H1 (cell line): ENCODE data around the gene MOV10L1. TPM values are rescaled to one million over a fixed set of nuclear protein-coding genes. Genes with fewer than 3 reads are reported as not detected.

Experiments used
- CTCF ChIA-PET: fragments of 300-600 bp; sonication (Branson Sonifier 250); formaldehyde crosslinking; loops from one replicate; lab custom pipeline; 2021; ENCODE audit not compliant: partially characterized antibody; lab: Charles Lee
- POLR2A ChIA-PET: fragments of 300-600 bp; sonication (Branson Sonifier 250); formaldehyde crosslinking; loops from one replicate; lab custom pipeline; 2021; ENCODE audit warnings: inconsistent platforms; ENCODE audit not compliant: partially characterized antibody; lab: Charles Lee
- DNase-seq, 2 experiments: peaks; one replicate each; pipeline versions ENCODE4 v3.0.0 to v3.0.0-alpha.2; 2010 to 2022; ENCODE audit warnings: low spot score in 2 of 2, low read depth in 1 of 2, mixed read lengths in 1 of 2
- FAIRE-seq: peaks from 2 replicates; lab custom pipeline; 2011; peaks lifted over from hg19 to GRCh38; lab: Jason Lieb, UNC
- H2AFZ ChIP-seq: 2 replicates; pipeline ENCODE4 v1.8.1; 2012; ENCODE audit warnings: low read length, inconsistent platforms
- H2AK5ac ChIP-seq: 2 replicates; pipeline ENCODE4 v1.6.1; 2013; ENCODE audit warnings: low read depth, low read length
- H2BK120ac ChIP-seq: replicated peaks from 2 replicates; pipeline ENCODE3; 2013; ENCODE audit warnings: low read depth, low read length, inconsistent platforms
- H2BK12ac ChIP-seq: 2 replicates; pipeline ENCODE4 v1.6.1; 2013; ENCODE audit warnings: low read depth, low read length
- H2BK15ac ChIP-seq: 2 replicates; pipeline ENCODE4 v1.6.1; 2013; ENCODE audit warnings: low read length
- H2BK20ac ChIP-seq: 2 replicates; pipeline ENCODE4 v1.6.1; 2013; ENCODE audit warnings: low read length
- H2BK5ac ChIP-seq: 2 replicates; pipeline ENCODE4 v1.6.1; 2013; ENCODE audit warnings: low read depth, low read length
- H3K14ac ChIP-seq: 2 replicates; pipeline ENCODE4 v1.6.1; 2013; ENCODE audit warnings: inconsistent platforms; ENCODE audit not compliant: insufficient read length
- H3K18ac ChIP-seq: 2 replicates; pipeline ENCODE4 v1.6.1; 2013; ENCODE audit warnings: low read length; ENCODE audit errors: extremely low read depth
- H3K23ac ChIP-seq: 2 replicates; pipeline ENCODE4 v1.6.1; 2013; ENCODE audit warnings: inconsistent platforms; ENCODE audit not compliant: insufficient read length
- H3K23me2 ChIP-seq: 2 replicates; pipeline ENCODE4 v1.6.1; 2013; ENCODE audit warnings: low read depth, low read length
- H3K27ac ChIP-seq: 2 replicates; pipeline ENCODE4 v1.6.1; 2011; ENCODE audit warnings: low read depth, low read length, inconsistent platforms
- H3K27me3 ChIP-seq, 4 experiments: replicated peaks in 1 of 4; 1 replicate in 1 of 4; 2 replicates in 3 of 4; pipeline versions ENCODE4 v1.6.1 to v1.8.1; 2011 to 2013; ENCODE audit warnings: low read length in 3 of 4, mild to moderate bottlenecking in 3 of 4, inconsistent platforms in 2 of 4, mixed read lengths in 2 of 4, moderate library complexity in 1 of 4; ENCODE audit not compliant: control insufficient read depth in 3 of 4, insufficient read depth in 3 of 4; ENCODE audit errors: extremely low read depth in 1 of 4
- H3K36me3 ChIP-seq, 4 experiments: 2 replicates each; pipeline versions ENCODE4 v1.6.1 to v1.8.1; 2011 to 2013; ENCODE audit warnings: mild to moderate bottlenecking in 4 of 4, low read length in 3 of 4, moderate library complexity in 2 of 4, control low read depth in 1 of 4, inconsistent platforms in 1 of 4; ENCODE audit not compliant: insufficient read depth in 4 of 4, control insufficient read depth in 2 of 4
- H3K4ac ChIP-seq: replicated peaks from 2 replicates; pipeline ENCODE3; 2013; ENCODE audit warnings: low read length, low read depth, mixed read lengths, inconsistent platforms; ENCODE audit not compliant: insufficient read length
- H3K4me1 ChIP-seq, 4 experiments: replicated peaks in 1 of 4; 1 replicate in 1 of 4; 2 replicates in 3 of 4; pipeline versions ENCODE4 v1.6.1 to v1.8.1; 2011 to 2013; ENCODE audit warnings: low read length in 3 of 4, inconsistent platforms in 2 of 4, mixed read lengths in 1 of 4; ENCODE audit not compliant: insufficient read depth in 4 of 4, control insufficient read depth in 3 of 4
- H3K4me2 ChIP-seq, 2 experiments: 2 replicates each; pipeline versions ENCODE4 v1.6.1 to v1.8.1; 2011 to 2013; ENCODE audit warnings: low read depth in 2 of 2, low read length in 2 of 2, control low read depth in 1 of 2, inconsistent platforms in 1 of 2, mild to moderate bottlenecking in 1 of 2; ENCODE audit not compliant: insufficient read depth in 1 of 2
- H3K4me3 ChIP-seq, 4 experiments: fragments of 200-600, 300-600 bp in 1 of 4; sonication (generic), shearing (Covaris generic), sonication (Bioruptor Twin) in 1 of 4; 2 replicates each; pipeline versions ENCODE4 v1.5.1 to v1.8.1; 2011 to 2016; ENCODE audit warnings: low read length in 4 of 4, low read depth in 3 of 4, control low read depth in 2 of 4, inconsistent platforms in 2 of 4, mild to moderate bottlenecking in 2 of 4, mixed read lengths in 1 of 4, moderate library complexity in 1 of 4; ENCODE audit not compliant: insufficient read depth in 2 of 4; ENCODE audit errors: extremely low read depth in 1 of 4
- H3K56ac ChIP-seq: replicated peaks from 2 replicates; pipeline ENCODE3; 2013; ENCODE audit warnings: low read depth, mild to moderate bottlenecking, mixed read lengths, low read length, inconsistent platforms; ENCODE audit not compliant: insufficient read length
- H3K79me1 ChIP-seq: 2 replicates; pipeline ENCODE4 v1.6.1; 2013; ENCODE audit warnings: low read depth, low read length, control low read depth
- H3K79me2 ChIP-seq, 2 experiments: 2 replicates each; pipeline versions ENCODE4 v1.6.1 to v1.8.1; 2012 to 2013; ENCODE audit warnings: low read length in 2 of 2, mild to moderate bottlenecking in 2 of 2, inconsistent platforms in 1 of 2; ENCODE audit not compliant: insufficient read depth in 2 of 2, control insufficient read depth in 1 of 2
- H3K9ac ChIP-seq, 4 experiments: replicated peaks in 1 of 4; 1 replicate in 1 of 4; 2 replicates in 3 of 4; pipeline versions ENCODE4 v1.6.1 to v1.8.1; 2011 to 2013; ENCODE audit warnings: low read depth in 3 of 4, low read length in 3 of 4, control low read depth in 2 of 4, mild to moderate bottlenecking in 2 of 4, moderate library complexity in 2 of 4, inconsistent platforms in 1 of 4; ENCODE audit errors: extremely low read depth in 1 of 4
- H3K9me3 ChIP-seq, 2 experiments: 2 replicates each; pipeline versions ENCODE4 v1.6.1 to v1.8.1; 2012 to 2013; ENCODE audit warnings: mild to moderate bottlenecking in 2 of 2, moderate library complexity in 2 of 2, control low read depth in 1 of 2, inconsistent platforms in 1 of 2, low read depth in 1 of 2, low read length in 1 of 2, mixed read lengths in 1 of 2; ENCODE audit not compliant: insufficient read depth in 2 of 2
- H4K20me1 ChIP-seq, 2 experiments: replicated peaks in 1 of 2; 2 replicates each; pipeline versions ENCODE3 to v1.8.1; 2011 to 2013; ENCODE audit warnings: inconsistent platforms in 2 of 2, low read length in 2 of 2, mild to moderate bottlenecking in 1 of 2; ENCODE audit not compliant: insufficient read depth in 2 of 2, control insufficient read depth in 1 of 2
- H4K5ac ChIP-seq: 2 replicates; pipeline ENCODE4 v1.6.1; 2013; ENCODE audit warnings: low read length, low read depth, mixed read lengths, inconsistent platforms; ENCODE audit not compliant: insufficient read length
- H4K8ac ChIP-seq: 2 replicates; pipeline ENCODE4 v1.8.0; 2013; ENCODE audit warnings: mild to moderate bottlenecking, moderate library complexity, low read length, inconsistent platforms; ENCODE audit not compliant: insufficient read depth; ENCODE audit errors: extremely low read depth
- H4K91ac ChIP-seq: replicated peaks from 2 replicates; pipeline ENCODE3; 2013; ENCODE audit warnings: low read length, mixed read lengths, inconsistent platforms; ENCODE audit not compliant: insufficient read length
- BACH1 ChIP-seq: IDR thresholded peaks from 2 replicates; pipeline ENCODE4 v1.6.1; 2012; ENCODE audit warnings: low read length, improper control_type of control experiment
- CEBPB ChIP-seq: IDR thresholded peaks from 2 replicates; pipeline ENCODE4 v1.6.1; 2012; ENCODE audit warnings: low read depth, low read length
- POU5F1 ChIP-seq: IDR thresholded peaks from 2 replicates; pipeline ENCODE4 v1.6.1; 2011; ENCODE audit warnings: low read depth, mild to moderate bottlenecking, low read length, moderate library complexity
- WGBS, 2 experiments: shearing (Covaris generic) in 1 of 2; methylation state at CpG; one replicate each; pipeline versions ENCODE4 v1.1.6 to v1.1.7; 2013 to 2015; ENCODE audit warnings: low lambda C conversion rate in 2 of 2, mixed read lengths in 2 of 2, inconsistent platforms in 1 of 2, low coverage in 1 of 2, missing lambda C conversion rate in 1 of 2; ENCODE audit not compliant: insufficient replicate concordance in 2 of 2, insufficient coverage in 1 of 2, insufficient read length in 1 of 2; ENCODE audit errors: extremely low coverage in 1 of 2, missing lambda C conversion rate in 1 of 2; 5-methylcytosine and 5-hydroxymethylcytosine counted together
- polyA plus RNA-seq, 7 experiments: library from polyadenylated mRNA; depleted of rRNA in 3 of 7; stranded (reverse) in 5 of 7; unstranded in 2 of 7; fragments of >200 nt in 5 of 7; fragments of 200-250 nt in 2 of 7; gene quantifications; 1 replicate in 5 of 7; 2 replicates in 1 of 7; 4 replicates in 1 of 7; pipeline versions ENCODE4 v1.2.1 to v1.2.3, GENCODE V29; 2011 to 2013; ENCODE audit warnings: missing spikeins in 2 of 7, mixed read lengths in 2 of 7
- total RNA-seq: library from RNA; stranded (reverse); fragmentation: NEBNext Ultra II Directional; extraction: Animal tissue kit (Norgen Biotek cat#: 25700); gene quantifications from 2 replicates; pipeline ENCODE4 v1.2.1, GENCODE V29; 2021

The MOV10L1 gene
- total and polyA plus RNA-seq, 2 of the 8 experiments (the other 6 are each of a cell fraction or from before 2014, with no cell fraction given): 0.32 TPM; not detected in 1

DNA sequence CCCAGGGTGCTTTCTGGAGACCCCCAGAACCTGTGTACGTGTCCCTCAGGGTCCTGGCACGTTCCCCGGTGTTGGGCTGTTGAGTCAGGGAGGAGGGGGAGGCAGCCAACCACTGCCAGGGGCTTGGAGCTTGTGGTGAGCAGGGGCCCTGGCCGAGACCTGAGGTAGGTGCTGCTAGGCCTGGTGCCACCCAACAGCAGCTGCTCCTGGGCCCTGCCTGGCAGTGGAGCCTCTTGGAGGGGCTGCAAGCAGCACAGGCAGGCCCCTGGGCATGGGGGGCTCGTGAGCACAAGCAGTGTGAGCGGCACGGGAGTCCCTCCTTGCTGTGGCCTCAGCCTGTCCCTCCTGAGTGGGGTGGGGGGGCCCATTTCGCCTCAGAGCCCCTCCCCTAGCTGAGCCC lies 103.8 kb downstream of the MOV10L1 start:
- CTCF ChIA-PET: interaction anchor here (0.8 to 1.0 kb wide), 2 partner anchors 9 to 45 kb away, joined by 3 to 4 read pairs; no protein-coding TSS in a partner anchor
- H2AK5ac ChIP-seq: no peak overlapping the region

More for the DNA sequence above, 103.8 kb downstream of the MOV10L1 start:
- Histone ChIP-seq H3K36me3 (peaks cover 6 to 31% (median 9%) of the 10 kb centered on the region in 4 experiments; a peak in 5 of 8 replicates), H2BK120ac (no peak overlapping the region), H2BK15ac (no peak overlapping the region), H4K8ac (no peak overlapping the region), H3K27ac (no peak overlapping the region), H3K9ac (no peak overlapping the region), H3K9me3 (no peaks in the 10 kb centered on the region), H3K4me2 (no peak overlapping the region), H3K79me1 (peaks cover 12% of the 10 kb centered on the region), H3K14ac (no peak overlapping the region), H2BK20ac (no peak overlapping the region), H3K4me1 (peaks cover 0 to 20% (median 7%) of the 10 kb centered on the region in 4 experiments; a peak in 5 of 7 replicates), H4K5ac (no peak overlapping the region), H3K4ac (no peak overlapping the region), H3K79me2 (peaks cover 0 to 19% of the 10 kb centered on the region in 2 experiments; a peak in 1 of 4 replicates), H2BK5ac (no peak overlapping the region), H3K4me3 (no peak overlapping the region), H3K18ac (no peak overlapping the region), H4K91ac (no peak overlapping the region), H2BK12ac (no peak overlapping the region), H2AFZ (no peak overlapping the region), H3K23ac (no peak overlapping the region), H3K27me3 (no peaks in the 10 kb centered on the region), H3K23me2 (no peaks in the 10 kb centered on the region; the same call in 1 of the 2 replicates), H3K56ac (no peak overlapping the region), H4K20me1 (peaks cover 21 to 30% of the 10 kb centered on the region in 2 experiments)
- POLR2A ChIA-PET: interaction anchor here (2.5 kb wide), 1 partner anchor 9 kb away, joined by 8 read pairs; no protein-coding TSS in a partner anchor
- DNase-seq (no peak), FAIRE-seq (no peak)
- WGBS, 2 experiments: 88% methylated on average over 7 of the region's 8 CpGs; no CpG with 5 or more reads in 1 of the 2 experiments
- TF ChIP-seq CEBPB (no peak), POU5F1 (no peak), BACH1 (no peak)
